HG03520 (cell line): Measurements from ENCODE around the gene AKAP12.
A peak's percentile ranks its signal among the peaks of the same experiment; 100 is the strongest.
"Not testable (repeated sequence)": the region's sequence is repeated elsewhere in the genome, so short reads cannot be mapped to it uniquely, and the experiment has no call there.

Source experiments
- ATAC-seq: cut with Tn5 transposase; IDR thresholded peaks from one replicate; pipeline ENCODE4 v1.9.1; 2021; ENCODE audit warnings: mild to moderate bottlenecking, moderate library complexity; ENCODE audit not compliant: unreplicated experiment

Gene AKAP12

GRCh38 chr6:151309619-151310018 lies 69.9 kb downstream of the AKAP12 start:
- no peak for ATAC-seq

DNA sequence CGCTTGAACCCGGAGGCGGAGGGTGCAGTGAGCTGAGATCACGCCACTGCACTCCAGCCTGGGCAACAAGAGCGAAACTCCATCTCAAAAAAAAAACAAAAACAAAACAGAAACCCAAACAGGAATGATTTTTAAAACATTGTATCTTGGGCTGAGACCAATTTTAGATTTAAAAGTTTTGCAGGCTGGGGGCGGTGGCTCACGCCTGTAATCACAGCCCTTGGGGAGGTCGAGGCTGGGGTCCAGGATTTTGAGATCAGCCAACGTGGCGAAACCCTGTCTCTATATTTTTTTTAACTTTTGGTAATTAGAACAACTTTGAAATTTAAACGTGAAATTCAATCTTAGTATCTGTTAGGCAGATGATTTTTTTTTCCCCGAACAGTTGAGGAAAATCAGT lies 70.5 kb downstream of the AKAP12 start:
- no peak for ATAC-seq

DNA sequence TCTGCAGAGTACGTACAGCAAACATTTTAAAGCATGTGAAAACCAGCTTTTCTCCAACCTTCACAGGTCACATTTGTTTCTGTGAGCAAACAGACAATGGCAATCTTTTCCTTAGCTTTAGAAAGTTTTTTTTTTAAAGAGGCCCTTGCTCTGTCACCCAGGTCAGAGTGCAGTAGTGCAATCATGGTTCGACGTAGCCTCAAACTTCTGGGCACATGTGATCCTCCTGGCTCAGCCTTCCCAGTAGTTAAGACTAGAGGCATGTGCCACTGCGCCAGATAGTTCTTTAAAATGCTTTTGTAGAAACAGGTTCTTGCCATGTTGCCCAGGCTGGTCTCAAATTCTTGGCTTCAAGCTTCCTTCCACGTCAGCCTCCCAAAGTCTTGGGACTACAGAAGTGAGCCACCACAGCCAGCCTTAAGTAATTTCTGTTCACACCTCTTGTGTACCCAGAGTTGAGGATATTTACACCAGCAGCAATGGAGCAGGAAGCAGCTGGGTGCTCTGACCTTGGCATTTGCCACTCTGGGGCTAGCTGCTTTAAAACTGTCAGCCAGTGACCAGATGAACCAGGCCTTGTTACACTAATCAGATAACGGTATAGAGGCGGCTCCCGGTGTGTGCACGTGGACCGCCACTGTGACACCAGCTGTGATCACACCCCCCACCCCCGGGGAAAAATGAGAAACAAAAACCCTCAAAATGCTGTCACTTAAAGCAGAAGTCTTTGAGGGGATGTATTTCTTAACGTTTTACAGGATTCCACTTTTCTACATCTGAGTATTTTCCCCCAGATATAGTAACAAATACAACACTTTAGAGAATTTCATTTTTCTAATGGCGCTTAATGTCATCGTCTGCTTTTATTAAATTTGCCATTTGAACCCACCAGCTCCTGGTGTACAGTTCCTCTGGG lies 71.3 kb downstream of the AKAP12 start:
- ATAC-seq, result no peak

DNA sequence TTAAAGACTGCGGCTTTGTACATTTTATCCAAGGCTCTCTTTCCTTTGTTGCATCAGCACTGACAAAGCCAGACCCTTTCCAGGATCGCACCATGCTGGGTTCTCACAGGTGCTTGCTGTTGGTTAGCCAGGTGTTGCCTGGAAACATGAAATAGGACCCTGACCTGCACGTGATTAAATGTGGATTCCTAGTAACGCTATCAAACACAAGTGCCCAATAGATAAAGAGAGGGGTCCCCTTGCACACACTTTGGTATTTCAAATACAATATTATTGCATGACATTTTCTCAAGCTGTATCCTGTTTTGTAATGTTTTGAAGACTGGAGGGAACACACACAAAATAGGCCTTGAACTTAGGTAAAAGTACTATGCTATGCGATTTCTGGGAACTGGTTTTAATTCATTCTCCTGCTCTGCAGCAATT lies 73.3 kb downstream of the AKAP12 start:
- no peak for ATAC-seq

GRCh38 chr6:151315661-151316060 lies 75.9 kb downstream of the AKAP12 start:
- ATAC-seq, result not testable (repeated sequence)

DNA sequence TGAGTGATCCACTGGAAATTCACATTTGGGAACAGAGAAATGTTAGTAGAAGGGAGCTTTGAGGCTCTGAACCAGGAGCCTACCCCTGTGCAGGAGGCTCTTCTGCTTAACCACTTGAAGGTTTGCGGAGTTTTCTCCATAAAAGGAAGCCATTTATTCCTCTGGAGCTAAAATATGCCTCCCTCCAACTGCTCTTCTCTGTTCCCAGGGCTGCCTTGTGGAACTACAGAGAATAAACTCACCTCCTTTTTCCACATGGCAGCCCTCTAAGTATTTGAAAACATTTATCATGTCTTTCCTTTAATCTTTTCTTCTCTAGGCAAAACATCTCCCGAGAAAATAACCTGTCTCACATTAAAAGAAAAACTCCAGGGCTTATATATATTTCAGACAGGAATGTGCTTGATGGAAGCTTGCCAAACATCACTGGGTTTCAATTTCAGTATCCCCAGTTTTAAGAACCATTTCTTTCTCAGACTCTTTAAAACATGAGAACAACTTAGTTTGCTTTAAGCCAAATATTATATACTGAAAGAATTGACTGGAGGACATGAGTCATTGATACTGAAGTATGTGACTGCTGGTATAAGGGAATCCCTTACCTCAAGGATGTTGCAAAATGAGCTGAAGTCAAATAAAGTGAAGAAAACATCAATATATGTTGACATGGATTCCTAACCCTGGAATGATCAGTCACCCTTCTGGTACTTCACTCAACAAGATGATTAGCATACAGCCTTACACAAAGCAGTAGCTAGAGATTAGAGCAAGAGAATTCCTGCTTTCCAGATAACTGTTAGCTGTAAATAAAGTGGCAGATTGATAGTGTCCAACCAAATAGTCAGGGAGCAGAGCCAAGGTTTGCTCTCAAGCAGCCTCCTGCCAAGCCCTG lies 77.6 kb downstream of the AKAP12 start:
- ATAC-seq, result no peak

DNA sequence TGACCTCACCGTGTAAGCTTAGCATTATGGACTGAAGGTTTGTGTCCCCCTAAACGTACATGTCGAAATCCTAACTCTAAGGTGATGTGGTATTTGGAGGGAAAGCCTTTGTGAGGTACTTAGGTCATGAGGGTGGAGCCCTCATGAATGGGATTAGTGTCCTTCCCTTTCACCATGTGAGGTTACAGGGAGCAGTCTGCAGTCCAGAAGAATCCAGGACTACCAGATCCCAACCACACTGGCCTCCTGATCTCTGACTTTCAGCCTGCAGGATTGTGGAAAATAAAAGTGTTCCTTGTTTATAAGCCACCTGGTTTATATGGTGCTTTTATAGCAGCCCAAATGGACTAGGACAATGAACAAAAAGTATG lies 78.2 kb downstream of the AKAP12 start:
- ATAC-seq, result no peak

GRCh38 chr6:151320140-151320539 lies 80.4 kb downstream of the AKAP12 start:
- no peak for ATAC-seq

GRCh38 chr6:151321438-151321837 lies 81.7 kb downstream of the AKAP12 start:
- ATAC-seq, result no peak

DNA sequence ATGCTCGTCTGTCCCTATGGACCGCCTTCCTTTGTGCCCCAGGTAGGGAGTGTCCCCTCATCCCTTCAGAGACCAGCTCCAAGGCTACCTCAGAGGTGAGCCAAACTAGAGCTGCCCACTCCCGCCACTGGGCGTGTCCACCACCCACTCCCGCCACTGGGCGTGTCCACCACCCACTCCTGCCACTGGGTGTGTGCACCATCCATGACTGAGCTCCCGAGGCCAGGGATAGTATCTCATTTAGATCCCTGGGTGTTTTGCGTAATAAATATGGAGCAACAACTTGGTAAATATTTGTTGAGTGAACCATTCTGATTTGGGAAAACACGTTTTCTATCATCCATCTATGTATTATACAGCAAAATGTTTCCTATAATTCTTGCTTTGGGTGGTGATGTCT lies 82.8 kb downstream of the AKAP12 start:
- ATAC-seq, result no peak

DNA sequence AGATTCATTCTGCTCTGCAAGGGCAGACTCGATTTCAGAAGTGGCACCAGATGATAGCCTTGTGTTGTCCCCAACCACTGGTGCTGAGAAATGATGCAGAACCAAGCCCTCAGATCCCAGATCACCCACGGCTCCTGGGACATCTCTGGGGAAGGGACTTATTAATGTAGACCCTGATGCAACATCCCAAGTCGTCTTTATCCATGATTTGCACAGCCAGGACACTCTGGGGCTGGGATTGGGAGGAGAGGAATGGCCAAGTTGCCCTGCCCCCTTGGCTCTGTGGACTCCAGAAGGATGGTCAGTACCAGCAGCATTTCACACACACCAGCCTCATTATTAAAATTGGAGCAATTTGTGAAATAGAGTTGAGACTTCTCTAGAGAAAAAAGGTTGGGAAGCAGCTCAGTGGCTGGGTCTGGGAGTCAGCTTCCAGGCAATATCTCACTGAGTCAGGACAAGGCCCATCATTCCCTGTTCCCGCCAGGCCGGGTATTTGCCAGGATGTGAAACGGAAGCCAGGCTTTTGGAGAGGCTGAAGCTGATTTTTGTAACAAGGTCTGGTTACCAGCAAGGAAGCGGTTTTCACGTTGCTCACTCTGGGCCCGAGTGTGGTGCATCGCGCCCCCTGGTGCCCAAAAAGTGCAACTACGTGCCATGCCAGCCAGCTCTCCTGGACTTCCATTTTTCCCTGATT lies 84.2 kb downstream of the AKAP12 start:
- ATAC-seq, result peak; percentile 69

DNA sequence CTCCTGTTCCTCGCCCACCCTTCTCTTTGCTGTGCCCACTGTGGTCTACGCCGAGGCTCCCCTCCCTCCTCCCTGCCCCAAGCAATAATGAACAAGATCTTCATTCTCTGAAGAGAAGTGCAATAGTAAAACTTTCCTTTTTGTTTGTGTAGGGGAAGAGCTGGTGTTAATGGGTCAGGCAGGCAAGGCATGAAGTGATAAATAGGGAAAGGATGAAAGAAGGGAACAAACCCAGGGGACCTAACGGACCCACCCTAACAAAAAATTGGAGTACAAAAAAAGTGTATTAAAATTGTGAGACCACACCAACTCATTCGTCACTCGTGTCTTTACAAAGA lies 84.7 kb downstream of the AKAP12 start:
- no peak for ATAC-seq

- ATAC-seq, result no peak
Measured at GRCh38 chr6:151325075-151326050, 85.6 kb downstream of the AKAP12 start.

GRCh38 chr6:151326116-151326825 lies 86.5 kb downstream of the AKAP12 start:
- ATAC-seq, result no peak

DNA sequence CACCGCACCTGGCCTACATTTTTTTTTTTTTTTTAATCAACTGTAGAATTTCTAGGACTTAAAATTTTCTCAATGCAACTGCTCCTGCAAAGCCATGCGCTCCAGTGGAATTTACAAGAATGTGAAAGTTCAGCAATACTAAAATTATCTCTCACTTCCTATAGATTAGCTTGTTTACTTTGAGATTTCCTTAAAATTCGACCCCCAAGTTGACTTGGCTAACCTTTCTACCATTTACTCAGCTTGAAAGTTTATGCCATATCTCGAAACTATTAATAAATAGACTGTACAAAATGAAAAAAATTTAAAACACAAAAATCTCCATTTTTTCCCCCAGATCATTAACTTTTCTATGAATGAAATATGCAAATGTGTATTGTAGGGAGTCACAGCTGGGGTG lies 87.3 kb downstream of the AKAP12 start:
- ATAC-seq, result no peak

DNA sequence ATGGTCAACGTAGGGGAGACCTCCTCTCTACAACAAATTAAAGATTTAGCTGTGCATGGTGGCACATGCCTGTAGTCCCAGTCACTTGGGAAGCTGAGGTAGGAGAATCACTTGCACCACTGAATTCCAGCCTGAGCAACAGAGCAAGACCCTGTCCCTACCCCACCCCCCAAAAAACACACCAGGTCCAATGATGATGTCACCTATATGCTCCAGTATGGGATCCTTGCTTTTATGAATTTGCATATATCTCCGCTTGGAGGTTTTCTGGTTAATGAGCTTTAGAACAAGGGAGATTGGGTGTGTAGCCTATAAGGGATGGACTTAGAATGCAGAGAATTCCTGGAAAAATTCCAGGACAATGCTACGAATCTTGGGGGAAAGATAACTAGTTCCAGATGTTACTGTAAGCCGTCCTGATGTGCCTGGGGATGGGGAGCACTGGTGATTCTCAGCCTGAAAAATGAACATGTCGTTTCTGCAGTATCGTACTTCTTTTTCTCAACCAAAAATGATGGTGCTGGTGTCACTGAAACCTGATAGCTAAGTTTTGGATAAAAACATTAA lies 90.4 kb downstream of the AKAP12 start:
- no peak for ATAC-seq

DNA sequence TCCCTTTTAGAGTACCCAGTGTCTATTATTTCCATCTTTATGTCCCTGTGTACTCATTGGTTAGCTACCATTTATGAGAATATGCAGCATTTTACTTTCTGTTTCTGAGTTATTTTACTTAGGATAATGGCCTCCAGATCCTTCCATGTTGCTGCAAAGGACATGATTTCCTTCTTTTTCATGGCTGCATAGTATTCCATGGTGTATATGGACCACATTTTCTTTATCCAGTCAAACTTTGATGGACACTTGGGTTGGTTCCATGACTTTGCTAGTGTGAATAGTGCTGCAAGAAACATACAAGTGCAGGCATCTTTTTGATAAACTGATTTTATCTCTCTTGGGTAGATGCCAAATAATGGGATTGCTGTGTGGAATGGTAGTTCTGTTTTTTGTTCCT lies 96.2 kb downstream of the AKAP12 start:
- no peak for ATAC-seq

GRCh38 chr6:151338651-151339200 lies 99.0 kb downstream of the AKAP12 start:
- ATAC-seq, result no peak

DNA sequence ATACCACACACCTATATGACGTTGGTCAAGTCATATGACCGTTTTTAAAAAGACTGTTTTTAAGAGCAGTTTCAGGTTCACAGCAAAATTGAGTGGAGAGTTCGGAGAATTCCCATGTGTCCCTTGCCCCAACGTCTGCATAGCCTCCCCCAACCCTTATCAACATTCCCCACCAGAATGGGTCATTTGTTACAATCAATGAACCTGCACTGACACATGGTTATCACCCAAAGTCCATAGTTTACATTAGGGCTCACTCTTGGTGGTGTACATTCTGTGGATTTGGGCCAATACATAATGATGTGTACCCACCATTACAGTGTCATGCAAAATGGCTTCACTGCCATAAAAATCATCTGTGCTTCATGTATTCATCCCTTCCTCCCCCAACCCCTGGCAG lies 99.6 kb downstream of the AKAP12 start:
- no peak for ATAC-seq
